HEK293T (cell line): ENCODE data around the gene SUN3.
"Not testable (repeated sequence)": the region's sequence is repeated elsewhere in the genome, so short reads cannot be mapped to it uniquely, and the experiment has no call there.

Source experiments
- CTCF ChIA-PET: fragments of 350-600 bp; formaldehyde crosslinking; extraction: SDS; loops from one replicate; lab custom pipeline; 2021; ENCODE audit warnings: antibody characterized with exemption, inconsistent platforms; lab: Yijun Ruan, JAX
- POLR2A ChIA-PET: fragments of 350-600 bp; formaldehyde crosslinking; extraction: SDS; loops from one replicate; lab custom pipeline; 2020; ENCODE audit warnings: antibody characterized with exemption, inconsistent platforms; lab: Yijun Ruan, JAX
- DNase-seq: peaks from one replicate; pipeline ENCODE4 v3.0.0; 2012; ENCODE audit warnings: mixed read lengths; ENCODE audit errors: extremely low spot score
- ARNT ChIP-seq: fragments of 450-650 bp; IDR thresholded peaks from 2 replicates; pipeline ENCODE4 v1.6.1; 2017; ENCODE audit warnings: mild to moderate bottlenecking
- BHLHE40 ChIP-seq: fragments of 450-650 bp; IDR thresholded peaks from 2 replicates; pipeline ENCODE4 v1.6.1; 2016; ENCODE audit warnings: mild to moderate bottlenecking, moderate library complexity, borderline replicate concordance
- CTBP1 ChIP-seq: fragments of 450-650 bp; IDR thresholded peaks from 2 replicates; pipeline ENCODE4 v1.6.1; 2016; ENCODE audit warnings: borderline replicate concordance
- ELF4 ChIP-seq: fragments of 450-650 bp; IDR thresholded peaks from 2 replicates; pipeline ENCODE4 v1.6.1; 2017; ENCODE audit warnings: antibody characterized with exemption
- FOXA1 ChIP-seq: fragments of 450-650 bp; IDR thresholded peaks from 2 replicates; pipeline ENCODE4 v1.6.1; 2016; ENCODE audit warnings: mild to moderate bottlenecking
- FOXK2 ChIP-seq: fragments of 450-650 bp; IDR thresholded peaks from 2 replicates; pipeline ENCODE4 v1.6.1; 2016; ENCODE audit warnings: mild to moderate bottlenecking
- FOXM1 ChIP-seq: fragments of 450-650 bp; IDR thresholded peaks from 2 replicates; pipeline ENCODE4 v1.6.1; 2017; ENCODE audit warnings: mild to moderate bottlenecking, borderline replicate concordance
- HDGF ChIP-seq: fragments of 450-650 bp; IDR thresholded peaks from 2 replicates; pipeline ENCODE4 v1.6.1; 2017; ENCODE audit warnings: antibody characterized with exemption, borderline replicate concordance
- L3MBTL2 ChIP-seq: fragments of 450-650 bp; conservative IDR thresholded peaks from 2 replicates; pipeline ENCODE4 v1.6.1; 2016; ENCODE audit warnings: mild to moderate bottlenecking
- LEF1 ChIP-seq: fragments of 450-650 bp; IDR thresholded peaks from 2 replicates; pipeline ENCODE4 v1.6.1; 2017; ENCODE audit warnings: mild to moderate bottlenecking, borderline replicate concordance
- NFRKB ChIP-seq: fragments of 450-650 bp; IDR thresholded peaks from 2 replicates; pipeline ENCODE4 v1.6.1; 2016; ENCODE audit warnings: mild to moderate bottlenecking, moderate library complexity
- PKNOX1 ChIP-seq: fragments of 450-650 bp; IDR thresholded peaks from 2 replicates; pipeline ENCODE4 v1.6.1; 2016
- SP1 ChIP-seq: fragments of 450-650 bp; IDR thresholded peaks from 2 replicates; pipeline ENCODE4 v1.6.1; 2017
- SUZ12 ChIP-seq: fragments of 450-650 bp; IDR thresholded peaks from 2 replicates; pipeline ENCODE4 v1.6.1; 2016; ENCODE audit warnings: mild to moderate bottlenecking
- TARDBP ChIP-seq: fragments of 450-650 bp; IDR thresholded peaks from 2 replicates; pipeline ENCODE4 v1.6.1; 2016
- ZNF384 ChIP-seq: fragments of 450-650 bp; IDR thresholded peaks from 2 replicates; pipeline ENCODE4 v1.6.1; 2016

Gene SUN3

GRCh38 chr7:47990592-47990991 lies 38.3 kb downstream of the SUN3 start:
- ChIA-PET POLR2A (no interaction called here), CTCF (no interaction called here)
- TF ChIP-seq ZNF384 (no peak), ARNT (no peak)
- no peak for DNase-seq

DNA sequence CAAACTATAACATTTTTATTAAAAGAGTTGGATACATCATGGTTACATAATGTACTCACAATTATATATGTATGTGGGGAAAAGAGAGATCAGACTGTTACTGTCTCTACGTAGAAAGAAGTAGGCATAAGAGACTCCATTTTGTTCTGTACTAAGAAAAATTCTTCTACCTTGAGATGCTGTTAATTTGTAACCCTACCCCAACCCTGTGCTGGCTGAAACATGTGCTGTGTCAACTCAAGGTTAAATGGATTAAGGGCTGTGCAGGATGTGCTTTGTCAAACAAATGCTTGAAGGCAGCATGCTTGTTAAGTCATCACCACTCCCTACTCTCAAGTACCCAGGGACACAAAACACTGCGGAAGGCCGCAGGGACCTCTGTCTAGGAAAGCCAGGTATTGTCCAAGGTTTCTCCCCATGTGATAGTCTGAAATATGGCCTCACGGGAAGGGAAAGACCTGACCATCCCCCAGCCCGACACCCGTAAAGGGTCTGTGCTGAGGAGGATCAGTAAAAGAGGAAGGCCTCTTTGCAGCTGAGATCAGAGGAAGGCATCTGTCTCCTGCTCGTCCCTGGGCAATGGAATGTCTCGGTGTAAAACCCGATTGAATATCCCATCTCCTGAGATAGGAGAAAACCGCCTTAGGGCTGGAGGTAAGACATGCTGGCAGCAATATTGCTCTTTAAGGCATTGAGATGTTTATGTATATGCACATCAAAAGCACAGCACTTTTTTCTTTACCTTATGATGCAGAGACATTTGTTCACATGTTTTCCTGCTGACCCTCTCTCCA lies 39.1 kb downstream of the SUN3 start:
- DNase-seq, POLR2A ChIA-PET: not testable (repeated sequence)
- CTCF ChIA-PET: interaction anchor here (0.6 to 1.0 kb wide), 2 partner anchors 23 to 249 kb away, joined by 3 read pairs; no protein-coding TSS in a partner anchor

GRCh38 chr7:47988496-47989386 lies 40.2 kb downstream of the SUN3 start:
- POLR2A ChIA-PET: interaction anchor here (1.3 kb wide), 1 partner anchor 11 kb away, joined by 3 read pairs; no protein-coding TSS in a partner anchor
- CTCF ChIA-PET: interaction anchor here (0.6 to 1.0 kb wide), 3 partner anchors 24 to 250 kb away, joined by 3 read pairs; no protein-coding TSS in a partner anchor
- peak; percentile 29 for DNase-seq
- TF ChIP-seq SP1 (no peak), HDGF (no peak), ELF4 (no peak), PKNOX1 (no peak), TARDBP (no peak), NFRKB (no peak), BHLHE40 (no peak), FOXK2 (no peak), FOXA1 (no peak), ARNT (no peak), ZNF384 (no peak), L3MBTL2 (no peak), CTBP1 (no peak), SUZ12 (no peak), LEF1 (no peak), FOXM1 (no peak)

- POLR2A ChIA-PET: interaction anchor here (1.2 kb wide), 1 partner anchor 106 kb away, joined by 3 read pairs; no protein-coding TSS in a partner anchor
- CTCF ChIA-PET: interaction anchor here (0.6 kb wide), 1 partner anchor 128 kb away, joined by 3 read pairs; no protein-coding TSS in a partner anchor
- TF ChIP-seq PKNOX1 (no peak), BHLHE40 (no peak), NFRKB (no peak), ARNT (no peak), CTBP1 (no peak), SUZ12 (no peak), ELF4 (no peak), HDGF (no peak), TARDBP (no peak)
- no peak for DNase-seq
These were observed 46.3 kb downstream of the SUN3 start for GRCh38 chr7:47982610-47983009.

DNA sequence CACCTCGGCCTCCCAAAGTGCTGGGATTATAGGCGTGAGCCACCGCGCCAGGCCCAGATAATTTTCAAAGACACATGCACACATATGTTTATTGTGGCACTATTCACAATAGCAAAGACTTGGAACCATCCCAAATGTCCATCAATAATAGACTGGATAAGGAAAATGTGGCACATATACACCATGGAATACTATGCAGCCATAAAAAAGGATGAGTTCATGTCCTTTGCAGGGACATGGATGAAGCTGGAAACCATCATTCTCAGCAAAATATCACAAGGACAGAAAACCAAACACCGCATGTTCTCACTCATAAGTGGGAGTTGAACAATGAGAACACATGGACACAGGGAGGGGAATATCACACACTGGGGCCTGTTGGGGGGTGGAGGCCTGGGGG lies 48.3 kb downstream of the SUN3 start:
- CTCF ChIA-PET, POLR2A ChIA-PET, DNase-seq: not testable (repeated sequence)

GRCh38 chr7:47979832-47980181 lies 49.1 kb downstream of the SUN3 start:
- DNase-seq: no peak
- ChIA-PET POLR2A (no interaction called here), CTCF (no interaction called here)
- TF ChIP-seq HDGF (no peak), TARDBP (no peak)

DNA sequence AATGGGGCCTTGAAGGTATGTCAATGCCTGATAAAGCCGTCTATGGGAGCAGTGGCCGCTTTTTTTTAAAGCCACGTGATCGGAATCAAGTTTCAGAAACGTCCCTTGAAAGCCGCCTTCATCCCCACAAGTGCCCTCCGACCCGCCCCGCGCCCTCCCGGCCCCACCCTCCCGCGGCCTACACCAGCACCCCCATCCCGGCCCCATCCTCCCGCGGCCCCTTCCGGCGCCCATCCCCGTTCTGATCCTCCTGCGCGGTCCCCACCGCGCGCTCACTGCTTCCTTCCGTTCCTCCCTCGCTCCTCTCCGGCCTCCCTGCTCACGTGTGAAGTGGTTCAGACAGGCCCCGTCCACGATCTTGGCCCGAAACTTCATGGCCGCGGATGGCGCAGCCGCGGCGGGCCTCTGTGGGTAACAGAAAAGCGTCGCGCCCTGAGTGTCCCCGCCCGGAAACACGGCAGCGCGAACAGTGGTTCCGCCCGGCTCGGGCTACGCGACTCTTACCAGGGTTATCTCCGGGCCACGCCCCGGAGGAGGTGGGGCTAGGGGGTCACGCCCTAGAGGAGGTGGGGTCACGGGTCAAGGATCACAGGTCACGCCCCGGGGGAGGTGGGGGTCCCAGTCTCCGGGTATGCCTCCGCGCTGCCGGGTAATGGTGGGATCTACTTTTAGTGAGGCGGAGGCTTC lies 49.6 kb downstream of the SUN3 start, which contains the start of gene HUS1:
HUS1 (minus strand) TSS at position 471 of the 687 bp plus-strand sequence; CDS start at position 375, 96 bp downstream.
- CTCF ChIA-PET: no interaction called here
- POLR2A ChIA-PET: no interaction called here
- DNase-seq: peak; percentile 86
- TF ChIP-seq FOXM1 (0 out of 2 replicates have a peak, but pooled peaks have one; percentile 17), CTBP1 (peak; percentile 78; the same call in 1 of the 2 replicates), ELF4 (peak; percentile 22; the same call in 1 of the 2 replicates), TARDBP (peak; percentile 79), L3MBTL2 (peak; percentile 68), LEF1 (no peak; the same call in 1 of the 2 replicates), FOXK2 (no peak), NFRKB (peak; percentile 49; the same call in 1 of the 2 replicates), PKNOX1 (peak; percentile 26; the same call in 1 of the 2 replicates)
